ENCODE results near the gene DSCAM. TPM values are rescaled to one million over a fixed set of nuclear protein-coding genes. Genes with fewer than 3 reads are reported as not detected.

DSCAM gene
- total RNA-seq, 4 donors from 2014 or later: not detected

- 51 to 69% methylated on average over 3 of the region's 3 CpGs for WGBS, 2 donors (ENCODE audit: low coverage in 1 of 2)
- H3K9me3 ChIP-seq: no peaks in the 10 kb centered on the region
- H3K27me3 ChIP-seq: no peaks in the 10 kb centered on the region
- no peak overlapping the region for H3K27ac ChIP-seq
- no peak for ATAC-seq
- no peak overlapping the region for H3K4me3 ChIP-seq
- no peaks in the 10 kb centered on the region for H3K36me3 ChIP-seq
- TF ChIP-seq CTCF (IDR thresholded peaks at IDR 0.05): no peak
- no peak for TF ChIP-seq POLR2AphosphoS5 (IDR thresholded peaks at IDR 0.05)
- no peak for TF ChIP-seq POLR2A (IDR thresholded peaks at IDR 0.05)
- no peak for TF ChIP-seq EP300 (IDR thresholded peaks at IDR 0.05)
- no peaks in the 10 kb centered on the region for H3K4me1 ChIP-seq
Measured at GRCh38 chr21:40788635-40789034, 58.3 kb downstream of the DSCAM start.

GRCh38 chr21:40783404-40783803 is 63.6 kb downstream of the DSCAM start:
- H3K4me3 ChIP-seq: no peak overlapping the region
- H3K27me3 ChIP-seq: no peaks in the 10 kb centered on the region
- ATAC-seq: no peak
- H3K36me3 ChIP-seq: no peaks in the 10 kb centered on the region
- 85 to 89% methylated on average over 6 of the region's 6 CpGs for WGBS, 2 donors (ENCODE audit: low coverage in 1 of 2)
- TF ChIP-seq CTCF (IDR thresholded peaks at IDR 0.05): no peak
- no peak overlapping the region for H3K27ac ChIP-seq
- H3K9me3 ChIP-seq: no peaks in the 10 kb centered on the region
- no peaks in the 10 kb centered on the region for H3K4me1 ChIP-seq

- no peak for ATAC-seq
- Histone ChIP-seq H3K9me3 (no peaks in the 10 kb centered on the region), H3K27me3 (peaks cover 14% of the 10 kb centered on the region), H3K27ac (no peak overlapping the region), H3K4me1 (no peaks in the 10 kb centered on the region), H3K36me3 (no peaks in the 10 kb centered on the region), H3K4me3 (no peak overlapping the region)
- WGBS, 2 donors (ENCODE audit: low coverage in 1 of 2): 59 to 67% methylated on average over 2 to 5 of the region's 5 CpGs
- no peak for TF ChIP-seq POLR2A (IDR thresholded peaks at IDR 0.05)
- TF ChIP-seq CTCF (IDR thresholded peaks at IDR 0.05): no peak
Measured at GRCh38 chr21:40770435-40771055, 76.4 kb downstream of the DSCAM start.

GRCh38 chr21:40769231-40769630 is 77.7 kb downstream of the DSCAM start:
- Histone ChIP-seq H3K36me3 (no peaks in the 10 kb centered on the region), H3K9me3 (no peaks in the 10 kb centered on the region), H3K27ac (no peak overlapping the region), H3K27me3 (peaks cover 25% of the 10 kb centered on the region), H3K4me1 (no peaks in the 10 kb centered on the region), H3K4me3 (no peak overlapping the region)
- no peak for TF ChIP-seq POLR2A (IDR thresholded peaks at IDR 0.05)
- no peak for ATAC-seq
- WGBS, 2 donors (ENCODE audit: low coverage in 1 of 2): 83% methylated on average over 1 of the region's 1 CpG; no CpG with 5 or more reads in 1 of the 2 donors

- 72 to 86% methylated on average over 1 to 2 of the region's 2 CpGs for WGBS, 2 donors (ENCODE audit: low coverage in 1 of 2)
- no peak overlapping the region for H3K4me3 ChIP-seq
- H3K27ac ChIP-seq: no peak overlapping the region
- H3K27me3 ChIP-seq: peaks cover 19% of the 10 kb centered on the region
- TF ChIP-seq EP300 (IDR thresholded peaks at IDR 0.05): no peak
- no peak for TF ChIP-seq POLR2AphosphoS5 (IDR thresholded peaks at IDR 0.05)
- TF ChIP-seq POLR2A (IDR thresholded peaks at IDR 0.05): no peak
- no peak for TF ChIP-seq CTCF (IDR thresholded peaks at IDR 0.05)
- H3K9me3 ChIP-seq: no peaks in the 10 kb centered on the region
- H3K4me1 ChIP-seq: no peaks in the 10 kb centered on the region
- no peak for ATAC-seq
- H3K36me3 ChIP-seq: no peaks in the 10 kb centered on the region
Measured at GRCh38 chr21:40768056-40768455, 78.9 kb downstream of the DSCAM start.

Measured in gastroesophageal sphincter (tissue), 4 donors.